RWPE2 (cell line): ENCODE data around the gene PSMC5.

Experiments used
- ATAC-seq: fragments of 200-7000 bp; cut with Tn5 transposase; 3 replicates; pipeline ENCODE4 v1.9.1; 2021; ENCODE audit warnings: low read depth
- DNase-seq: peaks from one replicate; pipeline ENCODE4 v3.0.0-alpha.2; 2020; ENCODE audit warnings: low spot score
- H3K27ac ChIP-seq: fragments of 450-650 bp; 2 replicates; pipeline ENCODE4 v1.5.1; 2017; ENCODE audit warnings: mild to moderate bottlenecking; ENCODE audit not compliant: poor library complexity, severe bottlenecking
- H3K27me3 ChIP-seq: fragments of 250-450 bp; sonication (Bioruptor Pico); 2 replicates; pipeline ENCODE4 v1.5.1; 2021; ENCODE audit warnings: mild to moderate bottlenecking, moderate library complexity; ENCODE audit not compliant: insufficient read depth, poor library complexity, severe bottlenecking
- H3K36me3 ChIP-seq: fragments of 250-450 bp; sonication (Bioruptor Pico); 2 replicates; pipeline ENCODE4 v1.5.1; 2020; ENCODE audit warnings: low read depth, mild to moderate bottlenecking, moderate library complexity
- H3K4me1 ChIP-seq: fragments of 250-450 bp; sonication (Bioruptor Pico); 2 replicates; pipeline ENCODE4 v1.5.1; 2021; ENCODE audit warnings: mild to moderate bottlenecking, moderate library complexity; ENCODE audit not compliant: insufficient read depth, poor library complexity, severe bottlenecking
- H3K4me3 ChIP-seq: fragments of 250-450 bp; sonication (Bioruptor Pico); 2 replicates; pipeline ENCODE4 v1.5.1; 2021; ENCODE audit warnings: mild to moderate bottlenecking, moderate library complexity; ENCODE audit not compliant: severe bottlenecking
- H3K9me3 ChIP-seq: fragments of 250-450 bp; sonication (Bioruptor Pico); 2 replicates; pipeline ENCODE4 v1.5.1; 2021; ENCODE audit warnings: mild to moderate bottlenecking, moderate library complexity; ENCODE audit not compliant: severe bottlenecking
- CTCF ChIP-seq: fragments of 450-650 bp; IDR thresholded peaks from one replicate; pipeline ENCODE4 v1.5.1; 2017; ENCODE audit warnings: mild to moderate bottlenecking, moderate library complexity; ENCODE audit not compliant: poor library complexity, severe bottlenecking

Gene PSMC5

DNA sequence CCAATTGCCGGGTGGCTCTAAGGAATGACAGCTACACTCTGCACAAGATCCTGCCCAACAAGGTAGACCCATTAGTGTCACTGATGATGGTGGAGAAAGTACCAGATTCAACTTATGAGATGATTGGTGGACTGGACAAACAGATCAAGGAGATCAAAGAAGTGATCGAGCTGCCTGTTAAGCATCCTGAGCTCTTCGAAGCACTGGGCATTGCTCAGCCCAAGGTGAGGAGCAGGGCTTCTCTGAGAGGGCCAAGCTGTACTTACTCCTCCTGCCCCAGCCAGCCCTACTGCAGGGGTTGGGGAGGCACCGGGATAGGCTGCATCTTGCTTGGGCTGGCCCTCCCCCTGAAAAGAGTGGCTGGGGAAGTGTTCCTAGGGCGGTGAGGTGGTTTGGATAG lies 3.0 kb downstream of the PSMC5 start:
- no peak for TF ChIP-seq CTCF
- no peak overlapping the region for H3K27ac ChIP-seq
- DNase-seq (no peak), ATAC-seq (no peak)
- H3K9me3 ChIP-seq: no peaks in the 10 kb centered on the region
- H3K4me1 ChIP-seq: peaks cover 8% of the 10 kb centered on the region
- H3K36me3 ChIP-seq: peaks cover 82% of the 10 kb centered on the region
- no peaks in the 10 kb centered on the region for H3K27me3 ChIP-seq
- H3K4me3 ChIP-seq: no peak overlapping the region

DNA sequence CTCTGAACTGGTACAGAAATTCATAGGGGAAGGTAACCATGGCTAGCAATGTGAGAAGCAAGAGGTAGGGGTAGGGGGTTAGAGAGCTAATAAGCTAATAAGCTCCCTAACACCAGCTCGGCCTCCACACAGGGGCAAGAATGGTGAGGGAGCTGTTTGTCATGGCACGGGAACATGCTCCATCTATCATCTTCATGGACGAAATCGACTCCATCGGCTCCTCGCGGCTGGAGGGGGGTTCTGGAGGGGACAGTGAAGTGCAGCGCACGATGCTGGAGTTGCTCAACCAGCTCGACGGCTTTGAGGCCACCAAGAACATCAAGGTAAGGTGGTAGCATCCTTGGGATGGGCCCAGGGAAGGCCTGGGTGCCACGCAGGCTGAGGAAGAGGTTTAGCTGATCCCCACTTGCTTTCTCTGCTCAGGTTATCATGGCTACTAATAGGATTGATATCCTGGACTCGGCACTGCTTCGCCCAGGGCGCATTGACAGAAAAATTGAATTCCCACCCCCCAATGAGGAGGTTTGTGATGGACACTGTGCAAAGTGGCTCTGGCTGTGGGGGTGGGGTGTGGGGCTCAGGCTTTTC lies 3.8 kb downstream of the PSMC5 start:
- Histone ChIP-seq H3K27ac (no peak overlapping the region), H3K36me3 (peaks cover 82% of the 10 kb centered on the region), H3K9me3 (no peaks in the 10 kb centered on the region), H3K4me1 (peaks cover 8% of the 10 kb centered on the region), H3K27me3 (no peaks in the 10 kb centered on the region), H3K4me3 (no peak overlapping the region)
- no peak for TF ChIP-seq CTCF
- no peak for DNase-seq
- no peak for ATAC-seq

- Histone ChIP-seq H3K36me3 (peaks cover 82% of the 10 kb centered on the region), H3K9me3 (no peaks in the 10 kb centered on the region), H3K4me1 (peaks cover 8% of the 10 kb centered on the region), H3K27ac (no peak overlapping the region), H3K27me3 (no peaks in the 10 kb centered on the region), H3K4me3 (no peak overlapping the region)
- DNase-seq (no peak), ATAC-seq (no peak)
- no peak for TF ChIP-seq CTCF
Observed at GRCh38 chr17:63831505-63831904, 4.3 kb downstream of the PSMC5 start.

- Histone ChIP-seq H3K4me1 (peaks cover 8% of the 10 kb centered on the region), H3K27ac (no peak overlapping the region), H3K4me3 (no peak overlapping the region), H3K27me3 (no peaks in the 10 kb centered on the region), H3K36me3 (peaks cover 87% of the 10 kb centered on the region), H3K9me3 (no peaks in the 10 kb centered on the region)
- ATAC-seq: no peak
- DNase-seq: no peak
- no peak for TF ChIP-seq CTCF
Observed at GRCh38 chr17:63832014-63832413, 4.8 kb downstream of the PSMC5 start.

- no peak for TF ChIP-seq CTCF
- Histone ChIP-seq H3K4me3 (no peak overlapping the region), H3K27ac (no peak overlapping the region), H3K4me1 (peaks cover 8% of the 10 kb centered on the region), H3K36me3 (peaks cover 88% of the 10 kb centered on the region), H3K9me3 (no peaks in the 10 kb centered on the region), H3K27me3 (no peaks in the 10 kb centered on the region)
- ATAC-seq (no peak), DNase-seq (no peak)
Observed at GRCh38 chr17:63832455-63832854, 5.2 kb downstream of the PSMC5 start.
